GM19043 (cell line): Measurements from ENCODE around the gene ABCC5.

Source experiments
- ATAC-seq: cut with Tn5 transposase; IDR thresholded peaks from one replicate; pipeline ENCODE4 v1.9.1; 2021; ENCODE audit warnings: low read depth; ENCODE audit not compliant: unreplicated experiment

The ABCC5 gene

DNA sequence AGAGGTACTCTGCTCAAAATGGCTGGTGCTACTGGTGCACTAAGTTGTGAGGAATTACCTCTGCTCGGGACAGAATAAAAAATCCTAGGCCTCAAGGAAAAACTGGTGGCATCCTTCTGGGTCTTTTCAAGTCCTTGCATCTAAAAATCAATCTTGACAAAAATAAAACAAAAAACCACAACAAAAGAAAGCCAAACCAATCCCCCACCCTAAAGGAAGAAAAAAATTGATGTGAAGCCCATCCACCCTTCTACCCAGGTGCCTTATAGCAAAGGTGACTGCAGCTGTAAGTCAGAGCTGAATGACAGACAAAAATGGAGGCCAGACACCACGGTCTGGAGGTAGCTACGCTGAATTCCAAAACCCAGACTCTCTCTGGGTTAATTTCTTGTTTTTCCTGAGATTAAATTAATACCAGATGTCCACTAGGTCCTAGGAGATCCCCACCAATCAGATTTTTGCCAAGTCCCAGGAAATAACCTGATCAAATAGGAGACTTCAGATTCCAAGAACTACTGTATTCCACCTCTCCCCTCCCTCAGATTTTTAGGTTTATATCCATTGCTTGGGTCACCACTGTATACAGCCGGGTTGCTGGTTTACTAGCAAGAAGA, 33.5 kb downstream of the ABCC5 start:
- ATAC-seq, result no peak

DNA sequence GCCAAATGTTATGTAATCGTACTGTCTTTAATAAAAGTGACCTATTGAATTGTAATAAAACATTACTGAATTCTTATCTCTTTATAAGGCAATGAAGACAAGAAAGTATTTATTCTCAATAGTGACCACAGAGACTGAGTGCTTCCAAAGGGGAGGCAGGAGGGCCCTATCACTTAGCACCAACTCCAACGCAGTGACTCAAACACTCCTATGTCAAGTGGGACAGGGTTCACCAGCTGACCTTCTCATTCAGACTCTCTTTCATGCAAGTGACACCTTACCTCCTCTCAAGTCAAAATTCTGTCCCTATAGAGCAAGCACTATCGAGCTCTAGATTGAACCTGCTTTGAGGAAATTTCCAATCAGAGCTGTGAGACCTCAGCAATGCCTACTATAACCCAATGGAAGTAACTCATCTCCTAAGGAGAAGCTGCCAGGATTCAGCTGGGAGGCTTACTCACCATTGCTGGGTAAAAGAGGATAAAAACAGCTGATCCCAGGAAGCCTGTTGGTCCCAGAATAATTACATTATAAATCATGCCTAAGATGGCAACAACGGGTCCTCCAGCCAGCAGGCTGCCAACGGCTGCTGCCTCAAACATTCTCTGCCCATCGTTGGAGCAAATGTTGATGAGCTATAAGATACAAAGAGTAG, 35.6 kb downstream of the ABCC5 start:
- ATAC-seq, result no peak

- ATAC-seq, result no peak
These were observed 37.3 kb downstream of the ABCC5 start for GRCh38 chr3:183980403-183980802.

DNA sequence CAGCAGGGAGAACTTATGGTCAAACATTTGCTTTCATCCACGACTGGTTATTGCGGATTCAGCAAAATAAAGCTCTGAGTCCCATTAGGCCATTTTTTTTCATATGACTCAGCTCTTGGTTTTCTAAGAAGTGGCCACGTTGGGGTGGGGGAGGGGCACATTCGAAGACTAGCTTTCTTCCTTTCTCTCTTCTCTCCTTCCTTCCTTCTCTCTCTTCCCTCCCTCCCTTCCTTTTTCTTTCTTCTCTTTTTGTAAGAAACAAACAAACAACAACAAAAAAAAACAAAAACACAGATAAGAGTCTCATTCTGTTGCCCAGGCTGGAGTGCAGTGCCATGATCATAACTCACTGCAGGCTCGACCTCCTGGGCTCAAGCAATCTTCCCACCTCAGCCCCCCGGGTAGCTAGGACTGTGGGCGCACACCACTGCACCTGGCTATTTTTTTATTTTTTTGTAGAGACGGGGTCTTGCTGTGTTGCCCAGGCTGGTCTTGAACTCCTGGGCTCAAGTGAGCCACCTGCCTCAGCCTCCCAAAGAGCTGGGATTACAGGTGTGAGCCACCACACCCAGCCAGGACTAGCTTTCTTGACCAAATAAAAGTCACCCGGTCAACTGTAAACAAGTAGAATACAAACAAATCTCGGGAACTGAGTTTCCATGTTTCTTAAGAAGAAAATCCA, 41.6 kb downstream of the ABCC5 start:
- ATAC-seq, result no peak

GRCh38 chr3:183968666-183969245, 48.9 kb downstream of the ABCC5 start:
- no peak for ATAC-seq

GRCh38 chr3:183967693-183968092, 50.0 kb downstream of the ABCC5 start:
- no peak for ATAC-seq

- ATAC-seq, result no peak
These were observed 51.3 kb downstream of the ABCC5 start for GRCh38 chr3:183966361-183966791.

DNA sequence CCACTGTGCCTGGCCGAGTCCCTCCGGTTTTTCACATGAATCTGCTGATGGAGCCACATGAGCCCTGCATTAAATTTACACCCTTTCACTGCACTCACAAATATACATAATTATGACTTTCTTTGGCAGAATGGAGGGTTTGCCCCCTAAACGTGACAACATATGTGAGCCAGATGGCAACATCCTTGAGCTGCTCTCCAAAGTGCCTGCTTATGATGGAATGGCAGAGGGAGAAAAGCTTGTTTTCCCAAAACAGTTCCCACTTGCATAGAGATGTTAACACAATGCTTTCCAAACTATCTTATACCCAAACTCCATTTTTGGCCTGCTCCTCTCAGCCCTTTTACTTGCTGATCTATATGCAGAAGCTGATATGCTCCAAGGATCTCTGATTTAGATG, 54.9 kb downstream of the ABCC5 start:
- no peak for ATAC-seq

- no peak for ATAC-seq
These were observed 58.5 kb downstream of the ABCC5 start for GRCh38 chr3:183959214-183959613.

- ATAC-seq, result no peak
These were observed 58.9 kb downstream of the ABCC5 start for GRCh38 chr3:183958775-183959174.

DNA sequence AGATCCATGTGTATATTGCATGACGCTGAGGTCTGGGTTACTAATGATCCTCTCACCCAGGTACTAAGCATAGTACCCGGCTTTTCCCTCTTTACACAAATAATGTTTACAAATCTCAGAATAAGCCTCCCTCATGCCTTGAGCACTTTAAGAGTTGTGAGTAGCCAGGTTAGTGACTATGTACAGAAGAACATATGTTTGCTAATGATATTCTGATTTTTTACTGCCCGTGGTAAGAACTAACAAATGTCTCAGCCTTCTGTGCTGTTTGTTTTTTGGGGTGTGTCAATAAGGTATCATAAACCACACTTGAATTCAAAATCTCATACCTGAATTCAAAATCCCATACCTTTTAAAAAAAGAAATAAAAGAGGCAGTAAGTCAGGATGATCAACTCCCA, 59.5 kb downstream of the ABCC5 start:
- no peak for ATAC-seq

DNA sequence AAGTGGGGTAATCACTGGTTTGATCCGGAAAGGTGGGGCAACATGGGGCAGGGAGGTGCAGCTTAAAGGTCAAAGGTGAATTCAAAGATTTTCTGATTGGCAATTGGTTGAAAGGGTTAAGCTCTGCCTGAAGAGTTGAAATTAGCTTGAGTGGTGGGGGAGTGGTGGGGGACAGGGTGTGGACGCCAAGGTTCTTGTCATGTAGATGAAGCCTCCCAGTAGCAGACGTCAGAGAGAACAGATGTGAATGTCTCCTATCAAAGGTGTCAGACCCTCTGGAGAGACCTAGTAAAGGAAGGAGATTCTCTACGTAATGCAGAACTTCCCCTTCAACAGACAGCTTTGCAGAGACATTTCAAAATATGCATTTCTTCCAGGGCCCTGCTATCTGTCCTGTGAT, 62.8 kb downstream of the ABCC5 start:
- ATAC-seq, result no peak

- no peak for ATAC-seq
These were observed 64.1 kb downstream of the ABCC5 start for GRCh38 chr3:183953471-183954070.

- ATAC-seq, result no peak
These were observed 66.2 kb downstream of the ABCC5 start for GRCh38 chr3:183951459-183951858.

DNA sequence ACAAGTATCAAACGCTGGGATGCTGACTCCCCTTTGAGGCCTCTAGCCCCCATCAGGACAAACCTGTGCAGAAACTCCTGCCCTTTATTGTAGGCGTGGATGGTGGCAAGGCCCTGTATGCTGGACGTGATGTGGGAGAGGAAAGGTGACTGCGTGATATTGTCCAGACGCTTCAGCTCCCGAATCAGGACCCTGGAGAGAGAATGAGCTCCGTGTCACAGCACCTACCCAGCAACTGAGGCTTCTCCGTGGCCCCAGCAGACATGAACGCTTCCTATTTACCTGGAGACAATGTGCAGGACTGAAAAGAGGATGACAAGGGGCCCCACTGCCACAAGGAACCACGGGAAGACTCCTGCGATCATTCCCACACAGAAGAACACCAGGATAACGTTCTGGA, 68.0 kb downstream of the ABCC5 start:
- no peak for ATAC-seq

- ATAC-seq, result no peak
These were observed 71.6 kb downstream of the ABCC5 start for GRCh38 chr3:183946037-183946436.

DNA sequence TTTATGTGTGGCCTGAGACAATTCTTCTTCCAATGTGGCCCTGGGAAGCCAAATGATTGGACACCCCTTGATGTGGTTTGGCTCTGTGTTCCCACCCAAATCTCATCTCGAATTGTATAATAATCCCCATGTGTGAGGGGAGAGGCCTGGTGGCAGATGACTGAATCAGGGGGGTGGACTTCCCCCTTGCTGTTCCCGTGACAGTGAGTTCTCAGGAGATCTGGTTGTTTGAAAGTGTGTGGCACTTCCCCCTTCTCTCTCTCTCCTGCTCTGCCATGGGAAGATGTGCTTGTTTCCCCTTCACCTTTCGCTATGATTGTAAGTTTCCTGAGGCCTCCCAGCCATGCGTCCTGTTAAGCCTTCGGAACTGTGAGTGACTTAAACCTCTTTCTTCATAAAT, 72.9 kb downstream of the ABCC5 start:
- ATAC-seq, result no peak

- no peak for ATAC-seq
These were observed 73.9 kb downstream of the ABCC5 start for GRCh38 chr3:183943739-183944138.

DNA sequence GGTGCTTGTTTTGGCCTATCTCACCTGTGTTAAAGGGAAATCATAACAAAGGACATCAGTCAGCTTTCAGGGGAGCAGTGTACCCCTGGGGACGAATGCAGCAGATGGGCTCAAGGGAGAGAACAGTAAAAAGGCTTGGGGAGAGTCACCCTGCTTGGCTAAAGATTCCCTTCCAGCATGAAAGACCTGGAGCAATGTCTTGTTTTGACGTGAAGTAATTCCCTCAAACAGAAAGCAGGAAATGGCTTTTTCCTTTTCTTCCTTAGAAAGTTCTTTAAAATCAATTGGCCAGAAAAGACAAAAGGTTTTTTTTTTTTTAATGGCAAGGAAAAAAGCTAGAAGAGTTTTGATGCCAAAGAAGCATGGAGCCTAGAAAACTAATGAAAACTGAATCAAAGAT, 76.5 kb downstream of the ABCC5 start:
- ATAC-seq, result no peak

DNA sequence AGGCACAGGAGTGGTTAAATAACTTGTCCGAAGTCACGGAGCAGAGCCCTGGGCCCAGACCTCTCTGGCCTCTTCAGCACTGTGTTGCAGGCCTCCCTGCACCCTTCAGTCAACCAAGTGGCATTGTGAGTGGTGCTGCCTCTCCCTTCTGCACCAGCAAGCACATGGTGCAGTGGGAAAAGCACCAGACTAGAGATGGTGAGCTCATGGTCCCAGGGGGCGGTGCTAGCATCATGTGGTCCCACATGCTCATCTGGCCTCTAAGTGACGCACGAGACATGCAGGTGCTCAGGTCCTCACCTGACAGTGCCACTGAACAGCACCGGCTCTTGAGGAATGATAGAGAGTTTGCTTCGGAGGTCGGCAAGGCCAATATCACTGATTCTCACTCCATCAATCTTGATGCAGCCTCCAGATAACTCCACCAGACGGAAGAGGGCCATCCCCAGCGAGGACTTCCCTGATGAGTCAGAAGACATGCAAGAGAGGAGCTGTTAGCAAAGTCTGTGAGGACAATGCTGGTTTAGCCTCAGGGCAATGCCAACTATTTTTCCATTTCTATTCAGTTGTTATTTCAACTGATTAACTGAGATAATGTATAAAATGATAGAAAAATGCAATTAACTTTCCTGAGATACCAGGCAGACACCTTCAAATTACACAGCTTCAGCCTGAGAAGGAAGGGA, 79.9 kb downstream of the ABCC5 start:
- no peak for ATAC-seq

GRCh38 chr3:183933160-183933559, 84.5 kb downstream of the ABCC5 start:
- no peak for ATAC-seq
